Naive thymus-derived CD4-positive, alpha-beta T cell (primary cell): ENCODE results near the gene MYLK4. TPM values are rescaled to one million over a fixed set of nuclear protein-coding genes. Genes with fewer than 3 reads are reported as not detected.

Experiments
- ATAC-seq: fragments of 150-1000 bp; cut with Tn5 transposase; 2 replicates; pipeline ENCODE4 v1.10.0; 2021; ENCODE audit warnings: mild to moderate bottlenecking, moderate library complexity
- CTCF ChIA-PET: fragments of 350-600 bp; sonication (Branson Sonifier 250); formaldehyde crosslinking; loops from one replicate; lab custom pipeline; 2021; ENCODE audit warnings: antibody characterized with exemption; lab: Charles Lee
- POLR2A ChIA-PET: fragments of 350-600 bp; sonication (Branson Sonifier 250); formaldehyde crosslinking; loops from one replicate; lab custom pipeline; 2021; ENCODE audit warnings: antibody characterized with exemption, inconsistent platforms; lab: Charles Lee
- DNase-seq, 9 donors: peaks; one replicate each; pipeline versions ENCODE4 v3.0.0 to v3.0.0-alpha.2; 2020 to 2022; ENCODE audit warnings: mixed read lengths in 1 of 9
- H3K27ac ChIP-seq: one replicate; pipeline ENCODE4 v1.7.0; 2013; ENCODE audit warnings: mild to moderate bottlenecking, low read depth, low read length, moderate library complexity
- H3K27me3 ChIP-seq, 2 donors: one replicate each; pipeline ENCODE4 v1.7.0; 2013; ENCODE audit warnings: low read length in 2 of 2, mild to moderate bottlenecking in 2 of 2, moderate library complexity in 2 of 2; ENCODE audit not compliant: control insufficient read depth in 2 of 2, insufficient read depth in 2 of 2
- H3K36me3 ChIP-seq, 3 experiments: 1 replicate in 2 of 3; 2 replicates in 1 of 3; pipeline ENCODE4 v1.7.0; 2013; ENCODE audit warnings: low read length in 3 of 3, mild to moderate bottlenecking in 3 of 3, moderate library complexity in 1 of 3; ENCODE audit not compliant: insufficient read depth in 3 of 3, control insufficient read depth in 2 of 3
- H3K4me1 ChIP-seq, 2 donors: one replicate each; pipeline ENCODE4 v1.7.0; 2013; ENCODE audit warnings: low read length in 2 of 2, mild to moderate bottlenecking in 2 of 2, moderate library complexity in 1 of 2; ENCODE audit not compliant: control insufficient read depth in 2 of 2, insufficient read depth in 2 of 2
- H3K4me3 ChIP-seq: 2 replicates; pipeline ENCODE4 v1.7.0; 2013; ENCODE audit warnings: mild to moderate bottlenecking, low read length
- H3K9me3 ChIP-seq, 3 experiments: 1 replicate in 2 of 3; 2 replicates in 1 of 3; pipeline ENCODE4 v1.7.0; 2013; ENCODE audit warnings: low read length in 3 of 3; ENCODE audit not compliant: control insufficient read depth in 2 of 3
- H3K27ac Mint-ChIP-seq, 9 donors: one replicate each; pipeline ENCODE4 v1.8.0; 2020 to 2022; ENCODE audit warnings: mixed read lengths in 9 of 9, mild to moderate bottlenecking in 8 of 9, moderate library complexity in 5 of 9, inconsistent platforms in 2 of 9
- H3K27me3 Mint-ChIP-seq, 5 donors: one replicate each; pipeline ENCODE4 v1.8.0; 2021 to 2022; ENCODE audit warnings: mixed read lengths in 5 of 5, mild to moderate bottlenecking in 1 of 5
- H3K36me3 Mint-ChIP-seq, 5 donors: one replicate each; pipeline ENCODE4 v1.8.0; 2020 to 2022; ENCODE audit warnings: mixed read lengths in 5 of 5, mild to moderate bottlenecking in 3 of 5, inconsistent platforms in 1 of 5
- H3K4me1 Mint-ChIP-seq, 7 donors: one replicate each; pipeline ENCODE4 v1.8.0; 2020 to 2022; ENCODE audit warnings: mixed read lengths in 7 of 7, mild to moderate bottlenecking in 3 of 7, inconsistent platforms in 1 of 7
- H3K4me3 Mint-ChIP-seq, 10 donors: one replicate each; pipeline ENCODE4 v1.8.0; 2020 to 2022; ENCODE audit warnings: mild to moderate bottlenecking in 10 of 10, mixed read lengths in 10 of 10, moderate library complexity in 6 of 10, inconsistent platforms in 2 of 10
- H3K9me3 Mint-ChIP-seq, 11 donors: one replicate each; pipeline ENCODE4 v1.8.0; 2020 to 2022; ENCODE audit warnings: mixed read lengths in 11 of 11, mild to moderate bottlenecking in 4 of 11, inconsistent platforms in 1 of 11, moderate library complexity in 1 of 11
- intact Hi-C, 2 donors: fragments of 100-400 bp; cut with micrococcal nuclease; formaldehyde crosslinking; loops; one replicate each; pipeline ENCODE4 v1.15.1; 2023
- polyA plus RNA-seq, 2 donors: library from polyadenylated mRNA; unstranded; fragments of 300-500 nt; fragmentation: Illumina TruSeq; gene quantifications; one replicate each; pipeline ENCODE4 v1.2.3, GENCODE V29; 2021
- total RNA-seq, 6 experiments: library from RNA in 5 of 6; stranded (reverse) in 5 of 6; gene quantifications; 1 replicate in 5 of 6; 2 replicates in 1 of 6; pipeline ENCODE4 v1.2.3 and lab custom pipeline; 2021 to 2026

The MYLK4 gene
- total and polyA plus RNA-seq, 7 experiments from 2014 or later: 0.23 to 1.6 (median 0.34) TPM; not detected in 1

DNA sequence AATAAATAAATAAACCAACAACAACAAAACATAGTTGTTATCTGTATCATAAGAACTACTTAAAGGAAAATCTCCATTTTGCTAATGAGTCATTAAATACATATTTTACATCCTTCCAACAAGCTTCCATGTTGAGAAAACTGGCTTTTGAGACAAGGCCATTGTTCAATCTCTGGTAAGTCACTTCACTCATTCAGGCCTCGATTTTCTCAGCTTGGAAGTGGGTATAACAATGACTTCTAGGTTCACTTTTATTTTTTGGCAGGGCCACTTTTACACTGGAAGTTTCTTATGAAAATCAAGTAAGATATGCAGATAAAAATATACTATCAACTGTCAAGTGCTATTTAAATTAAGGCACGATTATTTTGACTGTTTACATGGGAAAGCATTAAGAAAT lies 44.4 kb upstream of the MYLK4 start:
- no peak for DNase-seq
- Histone ChIP-seq H3K9me3 (no peaks in the 10 kb centered on the region), H3K27me3 (no peaks in the 10 kb centered on the region), H3K27ac (no peak overlapping the region), H3K4me1 (peaks cover 15 to 19% of the 10 kb centered on the region in 2 donors), H3K36me3 (no peaks in the 10 kb centered on the region), H3K4me3 (no peak overlapping the region)
- H3K9me3 Mint-ChIP-seq: peaks cover 0 to 2% (median 0%) of the 10 kb centered on the region in 11 donors
- peaks cover 0 to 9% (median 0%) of the 10 kb centered on the region in 5 donors for H3K36me3 Mint-ChIP-seq
- intact Hi-C loops: no loop called here
- H3K27me3 Mint-ChIP-seq: no peaks in the 10 kb centered on the region
- ATAC-seq: no peak
- peak overlapping the region in 3 of 9 donors; percentile 10 to 28 (median 18) for H3K27ac Mint-ChIP-seq
- H3K4me1 Mint-ChIP-seq: peaks cover 34 to 64% (median 42%) of the 10 kb centered on the region in 7 donors
- CTCF ChIA-PET: interaction anchor here (0.7 kb wide), 1 partner anchor 29 kb away, joined by 3 read pairs; no protein-coding TSS in a partner anchor
- no peak overlapping the region for H3K4me3 Mint-ChIP-seq
- POLR2A ChIA-PET: interaction anchor here (1.1 to 2.3 kb wide), 3 partner anchors 18 to 271 kb away, joined by 3 to 12 read pairs (median 4); partner anchors contain the start of gene SERPINB1

DNA sequence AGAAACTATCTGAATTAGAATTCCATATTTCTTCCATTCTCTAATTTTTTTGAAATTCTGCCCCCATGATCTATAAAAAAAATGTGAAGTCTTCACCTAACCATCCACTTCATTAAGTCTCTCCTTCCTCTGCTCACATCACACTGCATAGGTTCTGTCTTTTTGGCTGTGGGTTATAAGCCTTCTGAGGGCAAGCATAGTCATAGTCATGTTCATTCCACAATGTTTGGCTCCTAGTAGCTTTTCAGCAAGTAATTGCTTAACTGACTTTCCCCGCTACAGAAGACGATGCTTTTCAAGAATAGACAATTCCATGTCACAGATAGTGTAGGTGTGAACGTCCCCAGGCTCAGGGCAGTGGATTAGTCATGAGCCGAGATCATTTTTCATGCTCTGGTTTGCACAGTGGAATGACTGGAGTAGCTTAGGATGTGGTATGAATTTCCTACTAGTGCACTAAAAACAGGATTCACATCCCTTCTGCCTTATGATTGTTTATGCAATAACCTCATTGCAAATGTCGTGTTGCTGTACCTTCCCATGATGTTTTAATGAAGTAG lies 43.5 kb upstream of the MYLK4 start:
- Histone ChIP-seq H3K27me3 (no peaks in the 10 kb centered on the region), H3K36me3 (no peaks in the 10 kb centered on the region), H3K4me1 (peaks cover 15 to 19% of the 10 kb centered on the region in 2 donors), H3K27ac (no peak overlapping the region), H3K4me3 (no peak overlapping the region), H3K9me3 (no peaks in the 10 kb centered on the region)
- H3K4me1 Mint-ChIP-seq: peaks cover 34 to 56% (median 42%) of the 10 kb centered on the region in 7 donors
- POLR2A ChIA-PET: interaction anchor here (1.8 to 2.3 kb wide), 2 partner anchors 17 to 47 kb away, joined by 3 to 12 read pairs; partner anchors contain the start of gene SERPINB1
- DNase-seq (no peak), ATAC-seq (no peak)
- H3K36me3 Mint-ChIP-seq: peaks cover 0 to 9% (median 0%) of the 10 kb centered on the region in 5 donors
- intact Hi-C loops: no loop called here
- H3K4me3 Mint-ChIP-seq: peak overlapping the region in 5 of 10 donors; percentile 28 to 79 (median 74)
- H3K9me3 Mint-ChIP-seq: peaks cover 0 to 2% (median 0%) of the 10 kb centered on the region in 11 donors
- peak overlapping the region in 7 of 9 donors; percentile 81 to 95 (median 90) for H3K27ac Mint-ChIP-seq
- H3K27me3 Mint-ChIP-seq: no peaks in the 10 kb centered on the region
- CTCF ChIA-PET: interaction anchor here (1.0 to 1.5 kb wide), 4 partner anchors 52 to 141 kb away, joined by 3 to 6 read pairs (median 4); no protein-coding TSS in a partner anchor

DNA sequence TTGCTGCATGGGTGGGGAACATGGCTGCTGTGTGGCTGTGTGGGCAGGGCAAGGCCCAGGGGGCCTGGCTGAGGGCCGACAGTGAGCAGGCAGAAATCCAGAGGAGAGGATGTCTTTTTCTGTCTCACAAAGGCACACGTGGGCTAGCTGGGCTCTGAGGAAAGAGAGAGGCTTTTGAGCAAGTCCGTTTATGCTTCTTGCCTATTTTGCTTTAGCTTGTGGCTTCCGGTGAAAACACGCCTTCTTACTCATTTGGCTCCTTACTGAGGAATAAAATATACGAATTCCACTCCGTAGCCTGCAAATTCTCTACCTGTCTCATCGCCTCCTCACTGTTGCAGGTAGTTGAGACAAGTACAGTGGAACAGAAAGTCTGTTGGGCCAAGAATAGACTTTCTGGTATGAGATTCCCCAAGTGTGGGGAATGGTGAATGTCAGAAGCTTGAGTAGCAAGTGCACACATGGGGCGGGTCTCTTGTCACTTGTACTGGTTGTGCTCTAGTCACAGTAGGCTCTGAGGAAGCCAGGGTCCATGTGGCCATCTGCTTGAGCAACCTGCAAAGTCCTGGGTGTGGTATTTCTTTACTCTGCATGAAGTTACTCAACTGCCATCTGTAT lies 42.9 kb upstream of the MYLK4 start:
- Mint-ChIP-seq H3K4me1 (peaks cover 34 to 56% (median 42%) of the 10 kb centered on the region in 7 donors), H3K27ac (peak overlapping the region; percentile 78 to 95 (median 89)), H3K9me3 (peaks cover 0 to 2% (median 0%) of the 10 kb centered on the region in 11 donors), H3K36me3 (peaks cover 0 to 9% (median 0%) of the 10 kb centered on the region in 5 donors), H3K27me3 (no peaks in the 10 kb centered on the region), H3K4me3 (peak overlapping the region; percentile 41 to 79 (median 67))
- intact Hi-C loops: loop anchor here in 1 of 2 donors (2.0 kb wide), 1 partner anchor 27 kb away; no protein-coding TSS in a partner anchor
- ATAC-seq: peak; percentile 74
- DNase-seq: peak in 6 of 9 donors; percentile 18 to 37 (median 30)
- POLR2A ChIA-PET: interaction anchor here (1.8 to 2.3 kb wide), 2 partner anchors 16 to 47 kb away, joined by 3 to 12 read pairs; partner anchors contain the start of gene SERPINB1
- Histone ChIP-seq H3K4me3 (no peak overlapping the region), H3K9me3 (no peaks in the 10 kb centered on the region), H3K4me1 (peaks cover 15 to 19% of the 10 kb centered on the region in 2 donors), H3K36me3 (no peaks in the 10 kb centered on the region), H3K27me3 (no peaks in the 10 kb centered on the region), H3K27ac (peak overlapping the region; percentile 27)
- CTCF ChIA-PET: interaction anchor here (1.0 to 1.5 kb wide), 5 partner anchors 53 to 141 kb away, joined by 3 to 6 read pairs (median 5); no protein-coding TSS in a partner anchor

DNA sequence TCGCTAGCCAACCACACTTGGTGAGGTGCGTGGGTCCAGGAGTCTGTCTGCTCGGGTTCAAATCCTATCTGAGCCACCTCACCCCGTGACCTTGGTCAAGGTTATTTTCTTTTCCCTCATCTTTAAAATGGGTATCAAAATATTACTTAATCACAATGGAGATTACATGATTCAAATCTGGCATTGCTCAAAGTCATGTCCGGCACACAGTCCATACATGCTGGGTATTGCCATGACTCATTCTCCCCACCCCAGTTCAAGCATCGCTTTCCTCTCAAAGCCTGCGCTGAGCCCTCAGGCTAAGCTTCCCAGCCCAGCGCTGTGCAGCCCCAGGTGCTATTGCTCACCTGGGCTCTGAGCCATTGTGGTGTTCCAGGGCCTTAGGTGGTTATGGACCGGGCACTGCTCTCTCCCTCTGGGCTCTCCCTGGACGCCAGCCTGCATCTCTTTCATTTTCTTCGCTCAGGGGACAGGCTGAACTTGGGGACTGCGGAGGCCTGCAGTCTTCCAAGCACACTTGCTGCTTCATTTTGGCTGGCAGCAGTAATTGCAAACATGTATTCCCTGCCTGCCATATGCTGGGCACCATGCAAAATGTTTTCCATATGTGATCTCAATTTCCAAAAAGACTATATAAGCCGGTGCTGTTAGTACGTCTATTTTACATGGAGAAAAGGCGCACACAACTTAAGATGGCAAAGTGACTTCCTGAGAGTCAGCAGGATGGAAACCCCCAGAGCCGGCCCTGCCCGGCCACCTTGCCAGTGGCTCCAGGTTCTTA lies 41.8 kb upstream of the MYLK4 start:
- Mint-ChIP-seq H3K36me3 (peaks cover 1 to 13% (median 6%) of the 10 kb centered on the region in 5 donors), H3K27me3 (no peaks in the 10 kb centered on the region), H3K27ac (peak overlapping the region in 8 of 9 donors; percentile 28 to 91 (median 68)), H3K4me3 (peak overlapping the region in 3 of 10 donors; percentile 28 to 79 (median 47)), H3K9me3 (peaks cover 0 to 2% (median 0%) of the 10 kb centered on the region in 11 donors), H3K4me1 (peaks cover 34 to 52% (median 42%) of the 10 kb centered on the region in 7 donors)
- H3K36me3 ChIP-seq: peaks cover 0 to 6% (median 0%) of the 10 kb centered on the region in 3 experiments
- H3K9me3 ChIP-seq: no peaks in the 10 kb centered on the region
- ChIA-PET CTCF (interaction anchor here (1.1 to 2.6 kb wide), 13 partner anchors 21 to 262 kb away, joined by 3 to 30 read pairs (median 4); partner anchors contain the start of gene SERPINB1), POLR2A (interaction anchor here (1.0 to 1.4 kb wide), 4 partner anchors 48 to 142 kb away, joined by 3 to 6 read pairs (median 4); no protein-coding TSS in a partner anchor)
- H3K4me1 ChIP-seq: peaks cover 15 to 19% of the 10 kb centered on the region in 2 donors
- H3K27me3 ChIP-seq: no peaks in the 10 kb centered on the region
- intact Hi-C loops: loop anchor here in 1 of 2 donors (2.0 kb wide), 1 partner anchor 26 kb away; no protein-coding TSS in a partner anchor
- no peak for ATAC-seq
- H3K4me3 ChIP-seq: no peak overlapping the region
- DNase-seq: no peak
- peak overlapping the region; percentile 27 for H3K27ac ChIP-seq

DNA sequence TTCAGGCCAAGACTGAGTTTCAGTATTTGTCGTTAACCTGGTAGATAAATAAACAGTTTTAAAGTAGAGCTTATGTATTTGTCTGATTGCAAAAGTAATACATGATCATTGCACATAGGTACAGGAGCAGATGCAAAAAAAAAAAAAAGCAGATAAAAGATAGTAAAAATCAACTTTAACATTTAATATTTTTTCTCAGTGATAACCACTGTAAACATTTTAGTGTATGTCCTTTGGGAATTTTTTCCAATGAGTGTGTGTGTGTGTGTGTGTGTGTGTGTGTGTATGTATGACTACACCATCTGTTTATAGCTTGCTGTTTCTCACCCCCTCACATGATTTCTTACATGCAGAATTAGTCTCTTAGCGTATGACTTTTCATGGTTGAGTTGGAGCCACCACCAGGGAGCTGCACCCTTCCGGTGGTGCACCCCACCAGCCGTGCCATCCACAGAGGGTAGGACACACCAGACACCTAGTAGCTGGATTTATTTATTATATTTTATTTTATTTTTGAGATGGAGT lies 40.8 kb upstream of the MYLK4 start:
- no peak for ATAC-seq
- Histone ChIP-seq H3K27ac (no peak overlapping the region), H3K4me3 (no peak overlapping the region), H3K4me1 (peaks cover 15 to 19% of the 10 kb centered on the region in 2 donors), H3K36me3 (peaks cover 0 to 6% (median 0%) of the 10 kb centered on the region in 3 experiments), H3K9me3 (no peaks in the 10 kb centered on the region), H3K27me3 (no peaks in the 10 kb centered on the region)
- Mint-ChIP-seq H3K27ac (peak overlapping the region; percentile 29 to 90 (median 81)), H3K27me3 (no peaks in the 10 kb centered on the region), H3K36me3 (peaks cover 5 to 16% (median 12%) of the 10 kb centered on the region in 5 donors), H3K4me1 (peaks cover 28 to 44% (median 36%) of the 10 kb centered on the region in 7 donors), H3K4me3 (peak overlapping the region in 8 of 10 donors; percentile 12 to 71 (median 56)), H3K9me3 (peaks cover 0 to 2% (median 0%) of the 10 kb centered on the region in 11 donors)
- intact Hi-C loops: loop anchor here (1.0 to 2.0 kb wide), 6 partner anchors 50 to 261 kb away; partner anchors contain the start of gene SERPINB1 (in 2 of the 2)
- CTCF ChIA-PET: interaction anchor here (0.6 to 2.6 kb wide), 18 partner anchors 16 to 263 kb away, joined by 3 to 30 read pairs (median 4); partner anchors contain the start of gene SERPINB1
- POLR2A ChIA-PET: interaction anchor here (0.9 to 1.7 kb wide), 10 partner anchors 20 to 199 kb away, joined by 3 to 8 read pairs (median 5); partner anchors contain the start of gene SERPINB1
- DNase-seq: no peak
